IMR-90 (cell line): ENCODE data around the gene ERC2. TPM values are rescaled to one million over a fixed set of nuclear protein-coding genes. Genes with fewer than 3 reads are reported as not detected.

ENCODE experiments used
- ATAC-seq: fragments of 200-7000 bp; cut with Tn5 transposase; 2 replicates; pipeline ENCODE4 v1.9.1; 2020; ENCODE audit warnings: low read depth, mild to moderate bottlenecking, moderate library complexity
- BruUV-seq: library from RNA; stranded (reverse); fragments of 400-500 nt; replicated peaks from 2 replicates; lab custom pipeline; 2021; lab: Mats Ljungman, UMichigan
- CTCF ChIA-PET: fragments of 300-600 bp; formaldehyde crosslinking; extraction: SDS; loops from one replicate; lab custom pipeline; 2021; ENCODE audit warnings: antibody characterized with exemption; lab: Yijun Ruan, JAX
- POLR2A ChIA-PET: fragments of 300-600 bp; sonication (Branson Sonifier 250); formaldehyde crosslinking; loops from one replicate; lab custom pipeline; 2022; ENCODE audit warnings: antibody characterized with exemption; ENCODE audit not compliant: unreplicated experiment; lab: Charles Lee
- DNase-seq: peaks from one replicate; pipeline ENCODE4 v3.0.0; 2013
- H2AFZ ChIP-seq: replicated peaks from 2 replicates; pipeline ENCODE3; 2013; ENCODE audit warnings: low read length, mild to moderate bottlenecking; ENCODE audit not compliant: poor library complexity
- H2AK5ac ChIP-seq: 2 replicates; pipeline ENCODE4 v1.6.1; 2013; ENCODE audit warnings: low read depth, low read length, inconsistent platforms
- H2AK9ac ChIP-seq: replicated peaks from 2 replicates; pipeline ENCODE3; 2013; ENCODE audit warnings: mild to moderate bottlenecking, low read depth, low read length, moderate library complexity; ENCODE audit not compliant: poor library complexity
- H2BK120ac ChIP-seq: 2 replicates; pipeline ENCODE4 v1.6.1; 2013; ENCODE audit warnings: low read depth, low read length, inconsistent platforms
- H2BK15ac ChIP-seq: 3 replicates; pipeline ENCODE4 v1.6.1; 2013; ENCODE audit warnings: low read depth, low read length, inconsistent platforms
- H2BK20ac ChIP-seq: 2 replicates; pipeline ENCODE4 v1.6.1; 2013; ENCODE audit warnings: low read depth, mild to moderate bottlenecking, inconsistent platforms, low read length, moderate library complexity
- H2BK5ac ChIP-seq: 2 replicates; pipeline ENCODE4 v1.6.1; 2013; ENCODE audit warnings: mild to moderate bottlenecking, low read depth, low read length, inconsistent platforms; ENCODE audit not compliant: poor library complexity, severe bottlenecking
- H3K14ac ChIP-seq: replicated peaks from 2 replicates; pipeline ENCODE4 v1.6.1; 2013; ENCODE audit warnings: low read depth, low read length, inconsistent platforms
- H3K18ac ChIP-seq: 2 replicates; pipeline ENCODE4 v1.6.1; 2013; ENCODE audit warnings: low read depth, low read length, control low read depth
- H3K23ac ChIP-seq: 2 replicates; pipeline ENCODE4 v1.6.1; 2013; ENCODE audit warnings: low read depth, low read length, inconsistent platforms
- H3K27ac ChIP-seq: 2 replicates; pipeline ENCODE4 v1.5.1; 2013; ENCODE audit warnings: mild to moderate bottlenecking, control low read depth, low read length; ENCODE audit not compliant: insufficient read depth
- H3K27me3 ChIP-seq: 2 replicates; pipeline ENCODE4 v1.6.1; 2013; ENCODE audit warnings: low read length; ENCODE audit not compliant: control insufficient read depth, insufficient read depth
- H3K36me3 ChIP-seq: 2 replicates; pipeline ENCODE4 v1.6.1; 2013; ENCODE audit warnings: low read length, mixed read lengths; ENCODE audit not compliant: control insufficient read depth, insufficient read depth
- H3K4ac ChIP-seq: 2 replicates; pipeline ENCODE4 v1.6.1; 2013; ENCODE audit warnings: low read depth, low read length, inconsistent platforms
- H3K4me1 ChIP-seq: 2 replicates; pipeline ENCODE4 v1.6.1; 2013; ENCODE audit warnings: low read length, mixed read lengths; ENCODE audit not compliant: control insufficient read depth, insufficient read depth
- H3K4me2 ChIP-seq: 2 replicates; pipeline ENCODE4 v1.6.1; 2013; ENCODE audit warnings: low read depth, mild to moderate bottlenecking, control low read depth, low read length, moderate library complexity
- H3K4me3 ChIP-seq: 2 replicates; pipeline ENCODE4 v1.5.1; 2013; ENCODE audit warnings: low read depth, mild to moderate bottlenecking, control low read depth, low read length, moderate library complexity; ENCODE audit not compliant: insufficient read depth
- H3K56ac ChIP-seq: 2 replicates; pipeline ENCODE4 v1.6.1; 2013; ENCODE audit warnings: low read length, inconsistent platforms; ENCODE audit not compliant: insufficient read depth; ENCODE audit errors: extremely low read depth
- H3K79me1 ChIP-seq, 2 experiments: 2 replicates each; pipeline ENCODE4 v1.6.1; 2013; ENCODE audit warnings: low read length in 2 of 2, inconsistent platforms in 1 of 2, low read depth in 1 of 2
- H3K9ac ChIP-seq: 2 replicates; pipeline ENCODE4 v1.6.1; 2013; ENCODE audit warnings: low read depth, low read length, control low read depth
- H3K9me1 ChIP-seq: 2 replicates; pipeline ENCODE4 v1.6.1; 2013; ENCODE audit warnings: low read length, inconsistent platforms; ENCODE audit not compliant: insufficient read depth
- H3K9me3 ChIP-seq: 2 replicates; pipeline ENCODE4 v1.6.1; 2013; ENCODE audit warnings: low read length; ENCODE audit not compliant: control insufficient read depth, insufficient read depth
- H4K20me1 ChIP-seq: 2 replicates; pipeline ENCODE4 v1.6.1; 2013; ENCODE audit warnings: low read length, inconsistent platforms; ENCODE audit not compliant: insufficient read depth
- H4K5ac ChIP-seq: 2 replicates; pipeline ENCODE4 v1.6.1; 2013; ENCODE audit warnings: mild to moderate bottlenecking, low read depth, low read length, control low read depth
- H4K8ac ChIP-seq, 2 experiments: 2 replicates each; pipeline ENCODE4 v1.6.1; 2013; ENCODE audit warnings: low read depth in 2 of 2, low read length in 2 of 2, control low read depth in 1 of 2, inconsistent platforms in 1 of 2
- H4K91ac ChIP-seq: 2 replicates; pipeline ENCODE4 v1.6.1; 2013; ENCODE audit warnings: low read depth, low read length, inconsistent platforms; ENCODE audit not compliant: insufficient read depth
- FOS ChIP-seq: fragments of 150-350 bp; IDR thresholded peaks from 2 replicates; pipeline ENCODE4 v1.6.1; 2016; ENCODE audit warnings: low read depth, low read length
- NFE2L2 ChIP-seq: fragments of 150-350 bp; IDR thresholded peaks from 2 replicates; pipeline ENCODE4 v1.6.1; 2016; ENCODE audit warnings: low read depth, mild to moderate bottlenecking, low read length
- RAD21 ChIP-seq: IDR thresholded peaks from 2 replicates; pipeline ENCODE4 v1.6.1; 2012; ENCODE audit warnings: low read length, improper control_type of control experiment
- RCOR1 ChIP-seq: IDR thresholded peaks from 2 replicates; pipeline ENCODE4 v1.6.1; 2012; ENCODE audit warnings: mild to moderate bottlenecking, low read length, improper control_type of control experiment; ENCODE audit not compliant: insufficient replicate concordance
- RFX5 ChIP-seq: IDR thresholded peaks from 2 replicates; pipeline ENCODE4 v1.8.0; 2012; ENCODE audit warnings: low read depth, mild to moderate bottlenecking, low read length, moderate library complexity
- WGBS, 2 experiments: methylation state at CpG; one replicate each; pipeline versions ENCODE4 v1.1.5 to v1.1.7; 2013; ENCODE audit warnings: missing lambda C conversion rate in 2 of 2; ENCODE audit not compliant: insufficient read length in 1 of 2; ENCODE audit errors: extremely low coverage in 2 of 2; 5-methylcytosine and 5-hydroxymethylcytosine counted together
- dilution Hi-C: fragments of 300-500 bp; cut with HindIII; formaldehyde crosslinking; loops from one replicate; pipeline ENCODE4 v1.14.3; 2018; ENCODE audit warnings: low sequenced_read_pairs; ENCODE audit not compliant: unreplicated experiment
- in situ Hi-C: fragments of 300-500 bp; cut with MboI; formaldehyde crosslinking; loops from 3 replicates; pipeline ENCODE4 v1.14.3; 2019; ENCODE audit warnings: low sequenced_read_pairs, inconsistent platforms, mixed read lengths
- intact Hi-C: fragments of 100-400 bp; cut with micrococcal nuclease; formaldehyde crosslinking; loops from 2 replicates; pipeline ENCODE4 v1.10.0; 2022
- polyA plus RNA-seq, 3 experiments: library from polyadenylated mRNA; depleted of rRNA; stranded (reverse); fragments of >200 nt; gene quantifications; 2 replicates each; pipeline ENCODE4 v1.2.3, GENCODE V29; 2012; ENCODE audit warnings: low replicate concordance in 1 of 3
- total RNA-seq: library from RNA; depleted of rRNA; stranded (reverse); fragments of >200 nt; gene quantifications from 2 replicates; pipeline ENCODE4 v1.2.3, GENCODE V29; 2012
- TF ChIP-seq, protein P1 (sequence below): fragments of 150-350 bp; IDR thresholded peaks from 2 replicates; pipeline ENCODE4 v1.6.1; 2016; ENCODE audit warnings: low read depth, mild to moderate bottlenecking, low read length, moderate library complexity, borderline replicate concordance

Gene ERC2
- total and polyA plus RNA-seq, 2 of the 4 experiments (the other 2 are of a cell fraction): 0.17 to 0.18 TPM

DNA sequence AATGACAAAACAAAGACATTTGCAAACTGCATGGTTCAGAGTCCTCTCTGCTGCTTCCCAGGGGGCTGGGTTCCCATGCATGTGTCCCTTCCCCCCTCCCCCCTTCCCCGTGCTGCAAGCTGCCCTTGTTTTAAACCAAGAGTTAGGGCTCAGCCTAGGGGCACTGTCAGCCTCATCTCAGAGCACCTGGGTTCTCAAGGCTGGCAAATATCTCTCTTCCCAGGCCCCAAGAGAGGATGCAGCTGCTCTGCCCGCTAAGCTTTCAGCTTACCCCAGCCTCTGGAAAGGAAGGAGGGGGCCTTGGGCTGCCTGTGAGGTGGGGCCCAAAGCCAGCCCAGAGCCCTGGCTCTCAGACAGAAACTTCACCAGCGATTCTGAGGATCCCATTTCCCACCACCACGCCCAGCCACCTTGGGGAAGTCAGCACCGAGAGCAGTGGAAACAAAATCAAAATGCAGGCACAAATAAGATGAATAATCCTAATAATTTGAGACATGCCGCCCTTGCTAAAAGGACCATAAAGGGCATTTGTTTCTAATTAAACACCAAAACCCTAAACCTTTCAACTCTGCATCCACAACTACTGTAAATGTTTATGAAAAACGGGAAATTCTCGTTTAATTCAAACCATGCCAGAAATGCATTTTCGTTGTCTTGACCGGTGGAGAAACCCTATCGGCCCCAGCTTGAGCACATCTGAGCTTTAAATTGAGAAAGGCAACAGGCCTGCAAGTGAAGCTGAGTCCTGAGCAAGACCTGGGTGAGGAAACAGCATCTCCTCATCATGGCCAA, 913.4 kb downstream of the ERC2 start:
- Histone ChIP-seq H2AFZ (no peak overlapping the region), H3K4me3 (no peak overlapping the region), H3K4ac (no peak overlapping the region), H4K8ac (no peak overlapping the region), H3K9me3 (no peaks in the 10 kb centered on the region), H3K79me1 (no peaks in the 10 kb centered on the region), H3K27ac (no peak overlapping the region), H3K18ac (no peak overlapping the region), H3K4me1 (peaks cover 7% of the 10 kb centered on the region), H2BK120ac (no peak overlapping the region), H3K23ac (no peak overlapping the region), H2BK15ac (no peak overlapping the region), H4K20me1 (no peaks in the 10 kb centered on the region), H3K56ac (no peak overlapping the region), H2BK20ac (no peak overlapping the region), H2BK5ac (no peak overlapping the region), H3K4me2 (no peak overlapping the region), H2AK5ac (no peak overlapping the region), H4K91ac (no peak overlapping the region), H3K27me3 (no peaks in the 10 kb centered on the region), H3K9me1 (peaks cover 10% of the 10 kb centered on the region; the same call in 1 of the 2 replicates), H4K5ac (no peak overlapping the region), H3K14ac (0 out of 2 replicates have a peak overlapping the region, but pooled peaks have one; percentile 39), H3K9ac (no peak overlapping the region), H2AK9ac (no peak overlapping the region), H3K36me3 (no peaks in the 10 kb centered on the region)
- DNase-seq (no peak), ATAC-seq (no peak)
- TF ChIP-seq RFX5: no peak
- TF ChIP-seq, protein P1, sequence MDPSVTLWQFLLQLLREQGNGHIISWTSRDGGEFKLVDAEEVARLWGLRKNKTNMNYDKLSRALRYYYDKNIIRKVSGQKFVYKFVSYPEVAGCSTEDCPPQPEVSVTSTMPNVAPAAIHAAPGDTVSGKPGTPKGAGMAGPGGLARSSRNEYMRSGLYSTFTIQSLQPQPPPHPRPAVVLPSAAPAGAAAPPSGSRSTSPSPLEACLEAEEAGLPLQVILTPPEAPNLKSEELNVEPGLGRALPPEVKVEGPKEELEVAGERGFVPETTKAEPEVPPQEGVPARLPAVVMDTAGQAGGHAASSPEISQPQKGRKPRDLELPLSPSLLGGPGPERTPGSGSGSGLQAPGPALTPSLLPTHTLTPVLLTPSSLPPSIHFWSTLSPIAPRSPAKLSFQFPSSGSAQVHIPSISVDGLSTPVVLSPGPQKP: no peak
- TF ChIP-seq RCOR1: no peak
- TF ChIP-seq FOS: no peak
- TF ChIP-seq RAD21: no peak
- no peak for TF ChIP-seq NFE2L2
- dilution Hi-C loops (no loop called here), intact Hi-C loops (loop anchor here (5.0 kb wide), 2 partner anchors 63 to 162 kb away; no protein-coding TSS in a partner anchor), in situ Hi-C loops (no loop called here)
- POLR2A ChIA-PET: no interaction called here
- WGBS, 2 experiments: no CpG with 5 or more reads among the region's 11 CpGs
- CTCF ChIA-PET: no interaction called here
- no TSS peak for BruUV-seq
